GM21717 (cell line): ENCODE data around the gene LHFPL5.

ENCODE experiments used
- ATAC-seq: cut with Tn5 transposase; IDR thresholded peaks from one replicate; pipeline ENCODE4 v1.9.1; 2021; ENCODE audit warnings: mild to moderate bottlenecking, moderate library complexity; ENCODE audit not compliant: unreplicated experiment

Gene LHFPL5

GRCh38 chr6:35804996-35805736 is at the start of gene LHFPL5:
Gene LHFPL5, plus strand, starts transcription at chr6:35805352. Its CDS starts 319 bp downstream, at chr6:35805671.
- ATAC-seq, result no peak

DNA sequence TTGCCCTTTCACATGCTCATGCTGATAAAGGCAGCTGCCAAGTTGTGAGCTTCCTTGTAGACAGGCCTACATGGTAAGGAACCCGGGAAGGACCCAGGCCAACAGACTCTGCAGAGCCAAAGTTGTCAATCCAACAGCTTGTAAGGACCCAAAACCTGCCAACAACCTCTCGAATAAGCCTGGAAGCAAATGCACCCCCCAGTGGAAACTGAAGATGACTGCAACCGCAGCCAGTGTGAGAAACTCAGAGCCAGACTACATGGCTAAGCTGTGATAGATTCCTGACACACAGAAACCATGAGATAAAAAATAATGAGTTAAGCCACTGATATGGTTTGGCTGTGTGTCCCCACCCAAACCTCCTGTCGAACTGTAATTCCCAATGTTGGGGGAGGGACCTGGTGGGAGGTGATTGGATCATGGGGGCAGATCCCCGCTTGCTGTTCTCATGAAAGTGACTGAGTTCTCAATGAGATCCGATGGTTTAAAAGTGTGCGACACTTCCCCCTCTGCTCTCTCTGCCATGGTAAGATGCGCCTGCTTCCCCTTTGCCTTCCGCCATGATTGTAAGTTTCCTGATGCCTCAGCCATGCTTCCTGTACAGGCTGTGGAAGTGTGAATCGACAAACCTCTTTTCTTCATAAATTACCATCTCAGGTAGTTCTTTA is 47.6 kb upstream of the LHFPL5 start:
- no peak for ATAC-seq

GRCh38 chr6:35759426-35759825 is 45.7 kb upstream of the LHFPL5 start:
- ATAC-seq, result no peak

GRCh38 chr6:35765739-35766138 is 39.4 kb upstream of the LHFPL5 start:
- ATAC-seq, result no peak

GRCh38 chr6:35769211-35769610 is 35.9 kb upstream of the LHFPL5 start:
- no peak for ATAC-seq

DNA sequence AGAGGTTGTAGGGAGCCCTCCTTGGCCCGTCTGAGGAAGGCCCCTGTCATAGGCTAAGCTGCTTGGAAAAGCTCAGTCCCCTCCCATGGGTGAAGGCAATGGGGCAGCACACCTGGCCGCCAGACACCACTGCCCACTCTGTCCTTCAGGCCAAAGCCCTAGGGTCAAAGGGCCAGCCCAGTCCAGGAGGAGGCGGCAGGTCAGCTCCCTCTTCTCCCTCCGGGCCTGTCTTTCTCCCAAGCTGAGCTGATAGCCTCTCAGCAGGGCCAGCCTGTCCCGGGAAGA is 33.9 kb upstream of the LHFPL5 start:
- no peak for ATAC-seq

DNA sequence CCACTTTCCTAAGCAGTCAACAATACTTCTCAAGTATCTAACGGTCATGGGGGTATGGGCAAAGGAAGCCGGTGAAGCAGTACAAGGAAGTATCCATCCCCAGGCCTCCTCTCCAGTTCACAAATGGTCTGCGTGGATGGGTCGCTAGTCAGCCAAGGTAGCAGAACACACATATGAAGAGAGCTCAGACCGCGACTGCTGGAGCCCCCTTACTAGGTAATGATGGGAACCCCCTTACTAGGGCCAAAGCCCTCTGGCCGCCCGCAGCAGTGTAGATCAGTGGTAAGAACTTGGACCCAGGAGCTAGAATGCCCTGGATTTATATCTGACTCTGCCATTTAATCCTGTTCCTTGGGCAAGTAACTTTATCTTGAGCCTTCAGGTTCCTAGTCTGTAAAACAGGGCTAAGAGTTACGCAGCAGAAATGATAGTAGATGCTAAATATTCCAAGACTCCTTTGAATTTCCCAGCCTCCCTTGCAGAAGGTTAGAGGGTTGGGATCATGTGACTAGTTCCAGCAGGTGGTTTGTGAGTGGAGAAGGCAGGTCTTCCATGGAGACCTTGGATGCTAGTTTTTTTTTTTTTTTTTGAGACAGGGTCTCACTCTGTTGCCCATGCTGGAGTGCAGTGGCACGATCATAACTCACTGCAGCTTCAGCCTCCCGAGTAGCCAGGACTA is 30.9 kb upstream of the LHFPL5 start:
- no peak for ATAC-seq

DNA sequence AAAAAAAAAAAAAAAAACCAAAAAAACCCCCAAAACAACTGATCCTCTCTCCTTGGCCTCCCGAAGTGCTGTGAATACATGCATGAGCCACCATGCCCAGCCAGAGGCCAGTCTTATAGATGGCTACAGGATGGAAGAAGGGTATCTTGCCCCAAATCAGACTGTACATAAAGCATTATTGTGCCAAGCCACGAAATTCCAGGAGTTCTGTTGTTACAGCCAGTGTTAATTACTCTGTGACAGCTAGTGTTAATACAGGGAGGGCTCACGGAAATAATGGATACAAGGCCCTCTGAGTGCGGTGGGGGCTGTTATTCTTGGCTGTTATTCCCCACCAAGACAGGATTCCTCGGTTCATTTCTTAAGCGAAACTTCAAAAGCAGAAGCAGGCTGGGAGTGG is 30.1 kb upstream of the LHFPL5 start:
- ATAC-seq, result no peak

- no peak for ATAC-seq
Measured at GRCh38 chr6:35776364-35777215, 28.6 kb upstream of the LHFPL5 start, which contains the start of gene CLPSL2. Gene CLPSL2, plus strand, starts transcription at chr6:35776598. Its CDS starts 21 bp downstream, at chr6:35776619.

DNA sequence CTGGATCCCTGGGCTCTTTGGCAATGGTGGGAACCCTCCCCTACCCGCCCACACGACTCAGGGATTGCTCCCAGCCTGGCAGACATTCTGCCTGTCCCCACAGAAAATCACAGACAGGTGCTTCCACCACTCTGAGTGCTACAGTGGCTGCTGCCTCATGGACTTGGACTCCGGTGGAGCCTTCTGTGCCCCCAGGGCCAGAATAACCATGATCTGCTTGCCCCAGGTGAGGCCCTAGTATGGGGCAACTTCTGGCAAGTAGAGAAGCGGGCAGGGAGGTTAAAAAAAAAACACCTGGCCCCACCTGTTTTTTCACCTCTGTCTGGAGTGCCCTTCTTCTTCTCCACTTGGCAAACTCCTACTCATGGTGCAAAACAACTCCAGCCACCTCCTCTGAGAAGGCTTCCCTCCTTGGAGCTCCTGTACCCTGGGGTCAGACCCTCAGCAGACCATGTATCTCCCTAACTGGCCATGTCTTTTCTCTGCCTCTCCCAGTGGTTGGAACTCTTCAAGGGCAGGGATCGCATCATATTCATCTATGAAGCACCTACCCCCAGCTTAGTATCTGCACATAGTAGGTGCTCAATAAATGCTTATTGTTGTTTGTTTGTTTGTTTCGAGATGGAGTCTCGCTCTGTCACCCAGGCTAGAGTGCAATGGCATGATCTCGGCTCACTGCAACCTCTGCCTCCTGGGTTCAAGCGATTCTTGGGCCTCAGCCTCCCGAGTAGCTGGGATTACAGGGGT is 27.6 kb upstream of the LHFPL5 start:
- no peak for ATAC-seq

- no peak for ATAC-seq
Measured at GRCh38 chr6:35778437-35778836, 26.7 kb upstream of the LHFPL5 start.

- ATAC-seq, result no peak
Measured at GRCh38 chr6:35780719-35781118, 24.4 kb upstream of the LHFPL5 start, which contains the start of gene CLPSL1. Gene CLPSL1, plus strand, starts transcription at chr6:35781019. Its CDS starts 92 bp downstream, at chr6:35781111.

DNA sequence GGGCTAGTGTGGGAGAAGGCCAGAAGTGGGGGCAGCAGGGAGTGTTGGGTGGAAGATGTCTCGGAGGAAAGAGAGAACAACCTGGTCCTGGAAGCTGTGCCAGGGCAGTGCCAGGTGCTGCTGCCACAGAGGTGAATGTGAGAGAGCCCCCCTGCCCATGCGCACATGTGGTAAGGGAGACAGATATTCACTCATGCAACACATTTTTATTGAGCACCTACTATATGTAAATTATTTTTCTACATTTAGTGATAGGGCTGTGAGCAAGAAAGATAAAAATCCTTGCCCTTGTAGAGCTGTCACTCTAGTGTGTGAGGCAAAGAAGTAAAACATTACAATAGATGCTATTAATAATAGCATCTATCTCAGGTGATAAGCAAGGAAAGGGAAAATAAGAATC is 23.9 kb upstream of the LHFPL5 start:
- no peak for ATAC-seq

DNA sequence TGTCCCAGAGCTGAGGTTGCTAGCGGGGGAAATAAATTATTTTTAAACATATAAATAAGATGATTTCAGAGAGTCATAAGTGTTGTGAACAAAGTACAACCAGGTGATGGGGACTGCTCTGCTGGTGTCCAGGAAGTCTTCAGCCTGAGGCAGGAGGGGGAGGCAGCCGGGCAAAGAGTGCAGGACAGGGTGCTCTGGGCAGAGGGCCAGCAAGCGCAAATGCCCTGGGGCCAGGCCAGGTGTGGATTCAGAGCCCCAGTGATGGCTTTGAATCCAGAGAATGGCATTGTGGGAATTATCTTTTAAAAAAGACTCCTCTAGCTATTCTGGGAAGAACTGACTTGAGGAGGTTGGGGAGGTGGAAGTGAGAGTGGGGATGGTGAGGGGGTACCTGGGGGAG is 22.7 kb upstream of the LHFPL5 start:
- ATAC-seq, result no peak

- ATAC-seq, result no peak
Measured at GRCh38 chr6:35784200-35784599, 21.0 kb upstream of the LHFPL5 start.

DNA sequence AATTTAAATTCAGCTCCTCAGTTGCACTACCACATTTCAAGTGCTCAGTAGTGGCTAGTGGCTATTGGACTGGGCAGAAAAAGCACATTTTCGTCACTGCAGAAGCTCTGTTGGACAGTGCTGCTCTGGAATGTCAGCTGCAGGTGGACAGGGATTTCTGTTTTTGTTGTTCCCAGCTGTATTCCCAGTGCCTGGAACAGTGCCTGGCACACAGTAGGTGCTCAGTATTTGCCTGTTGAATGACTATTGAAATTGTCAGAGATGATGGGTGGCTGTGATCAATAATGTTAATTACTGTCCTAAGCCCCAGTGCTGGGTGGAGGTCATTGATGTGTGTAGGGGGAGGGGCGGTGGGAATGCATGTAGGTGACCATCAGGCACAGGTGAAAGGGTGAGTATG is 18.9 kb upstream of the LHFPL5 start:
- ATAC-seq, result no peak

- no peak for ATAC-seq
Measured at GRCh38 chr6:35786810-35787209, 18.3 kb upstream of the LHFPL5 start.

- no peak for ATAC-seq
Measured at GRCh38 chr6:35787266-35788218, 17.6 kb upstream of the LHFPL5 start.

DNA sequence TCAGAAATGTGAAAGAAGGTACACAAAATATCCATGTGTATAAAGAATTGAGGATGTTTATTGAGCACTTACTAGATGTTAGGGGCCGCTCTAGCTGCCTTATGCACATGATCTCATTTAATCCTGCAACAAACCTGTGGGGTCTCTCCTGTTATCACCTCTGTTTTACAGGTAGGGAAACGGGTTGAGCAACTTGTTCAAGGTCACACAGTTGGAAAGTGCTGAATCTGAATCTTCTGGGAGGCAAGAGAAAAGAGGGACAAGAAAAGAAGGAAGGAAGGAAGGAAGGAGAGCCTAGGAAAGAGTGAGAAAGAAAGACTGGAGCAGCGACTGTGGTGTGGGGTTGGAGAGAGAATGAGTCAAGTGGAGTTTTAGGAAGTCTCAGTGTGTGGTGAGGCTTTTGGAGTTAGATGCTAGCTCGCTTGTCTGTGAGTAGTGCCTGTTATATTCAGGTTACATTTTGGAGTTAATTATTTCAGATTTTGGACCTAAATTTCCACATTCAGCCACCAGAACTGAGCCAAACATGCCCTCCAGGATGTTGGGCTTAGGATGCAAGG is 16.6 kb upstream of the LHFPL5 start:
- no peak for ATAC-seq
